ENCODE measurements around the gene CISTR.

Gene CISTR

GRCh38 chr12:53728206-53728605 lies 23.6 kb downstream of the CISTR start:
- Mint-ChIP-seq H3K27ac (peak overlapping the region in 2 of 3 experiments; percentile 31 to 87), H3K4me1 (peaks cover 29% of the 10 kb centered on the region), H3K27me3 (ENCODE audit: low read depth) (peaks cover 16% of the 10 kb centered on the region), H3K9me3 (no peaks in the 10 kb centered on the region), H3K4me3 (peak overlapping the region; percentile 92 to 95 (median 94)), H3K36me3 (ENCODE audit: low read depth) (peaks cover 22% of the 10 kb centered on the region)
- no peak for TF ChIP-seq CTCF (IDR thresholded peaks at IDR 0.05; ENCODE audit: unreplicated experiment in 3 of 3)

GRCh38 chr12:53727310-53728041 lies 24.3 kb downstream of the CISTR start, which contains the start of gene CALCOCO1:
Gene CALCOCO1, minus strand, starts transcription at chr12:53727452. Its CDS starts 2,210 bp downstream, at chr12:53725242.
- H3K27me3 Mint-ChIP-seq (ENCODE audit: low read depth) = peaks cover 10% of the 10 kb centered on the region
- H3K27ac Mint-ChIP-seq = peak within 1 kb of the TSS; percentile 31 to 88 (median 87)
- H3K4me1 Mint-ChIP-seq = peaks cover 29% of the 10 kb centered on the region
- H3K9me3 Mint-ChIP-seq = no peaks in the 10 kb centered on the region
- TF ChIP-seq CTCF (IDR thresholded peaks at IDR 0.05; ENCODE audit: unreplicated experiment in 3 of 3) = no peak
- peak within 1 kb of the TSS; percentile 92 to 95 (median 94) for H3K4me3 Mint-ChIP-seq
- peaks cover 29% of the 10 kb centered on the region for H3K36me3 Mint-ChIP-seq (ENCODE audit: low read depth)

GRCh38 chr12:53726946-53727309 lies 24.9 kb downstream of the CISTR start:
- no peak for TF ChIP-seq CTCF (IDR thresholded peaks at IDR 0.05; ENCODE audit: unreplicated experiment in 3 of 3)
- peaks cover 10% of the 10 kb centered on the region for H3K27me3 Mint-ChIP-seq (ENCODE audit: low read depth)
- H3K4me1 Mint-ChIP-seq = peaks cover 29% of the 10 kb centered on the region
- H3K27ac Mint-ChIP-seq = peak overlapping the region; percentile 31 to 88 (median 87)
- H3K4me3 Mint-ChIP-seq = peak overlapping the region; percentile 92 to 95 (median 94)
- H3K36me3 Mint-ChIP-seq (ENCODE audit: low read depth) = peaks cover 35% of the 10 kb centered on the region
- H3K9me3 Mint-ChIP-seq = no peaks in the 10 kb centered on the region

- H3K4me1 Mint-ChIP-seq = peaks cover 29% of the 10 kb centered on the region
- H3K27ac Mint-ChIP-seq = peak overlapping the region in 1 of 3 experiments; percentile 34
- no peaks in the 10 kb centered on the region for H3K9me3 Mint-ChIP-seq
- TF ChIP-seq CTCF (IDR thresholded peaks at IDR 0.05; ENCODE audit: unreplicated experiment in 3 of 3) = no peak
- peaks cover 8% of the 10 kb centered on the region for H3K27me3 Mint-ChIP-seq (ENCODE audit: low read depth)
- H3K36me3 Mint-ChIP-seq (ENCODE audit: low read depth) = peaks cover 41% of the 10 kb centered on the region
- peak overlapping the region; percentile 92 to 95 (median 94) for H3K4me3 Mint-ChIP-seq
These were observed 25.4 kb downstream of the CISTR start for GRCh38 chr12:53726341-53726740.

- no peak for TF ChIP-seq CTCF (IDR thresholded peaks at IDR 0.05; ENCODE audit: unreplicated experiment in 3 of 3)
- peaks cover 4% of the 10 kb centered on the region for H3K27me3 Mint-ChIP-seq (ENCODE audit: low read depth)
- peak overlapping the region in 2 of 3 experiments; percentile 34 to 46 for H3K27ac Mint-ChIP-seq
- H3K4me1 Mint-ChIP-seq = peaks cover 29% of the 10 kb centered on the region
- peak overlapping the region; percentile 92 to 95 (median 94) for H3K4me3 Mint-ChIP-seq
- H3K36me3 Mint-ChIP-seq (ENCODE audit: low read depth) = peaks cover 45% of the 10 kb centered on the region
- no peaks in the 10 kb centered on the region for H3K9me3 Mint-ChIP-seq
These were observed 26.0 kb downstream of the CISTR start for GRCh38 chr12:53725824-53726223.

Data from nephron (organoid).